Endothelial cell (in vitro differentiated cells): Measurements from ENCODE around the gene LRIG1. TPM values are rescaled to one million over a fixed set of nuclear protein-coding genes. Genes with fewer than 3 reads are reported as not detected.

ENCODE experiments used
- DNase-seq: peaks from one replicate; pipeline ENCODE4 v3.0.0; 2021; ENCODE audit warnings: low spot score
- H3K27ac Mint-ChIP-seq: one replicate; pipeline ENCODE4 v1.8.0; 2021; ENCODE audit warnings: mixed read lengths, inconsistent platforms; ENCODE audit not compliant: unreplicated experiment
- H3K27me3 Mint-ChIP-seq: one replicate; pipeline ENCODE4 v1.8.0; 2021; ENCODE audit warnings: mild to moderate bottlenecking, moderate library complexity, mixed read lengths, inconsistent platforms; ENCODE audit not compliant: unreplicated experiment
- H3K36me3 Mint-ChIP-seq: one replicate; pipeline ENCODE4 v1.8.0; 2021; ENCODE audit warnings: mild to moderate bottlenecking, low read depth, mixed read lengths, inconsistent platforms; ENCODE audit not compliant: unreplicated experiment
- H3K4me1 Mint-ChIP-seq: one replicate; pipeline ENCODE4 v1.8.0; 2021; ENCODE audit warnings: mild to moderate bottlenecking, mixed read lengths, inconsistent platforms; ENCODE audit not compliant: unreplicated experiment
- H3K4me3 Mint-ChIP-seq: one replicate; pipeline ENCODE4 v1.8.0; 2021; ENCODE audit warnings: mild to moderate bottlenecking, mixed read lengths, inconsistent platforms; ENCODE audit not compliant: unreplicated experiment
- H3K9me3 Mint-ChIP-seq: one replicate; pipeline ENCODE4 v1.8.0; 2021; ENCODE audit warnings: mixed read lengths, inconsistent platforms; ENCODE audit not compliant: unreplicated experiment
- total RNA-seq: library from RNA; stranded (reverse); fragmentation: NEBNext Ultra II Directional; extraction: Animal tissue kit (Norgen Biotek cat#: 25700); gene quantifications from one replicate; pipeline ENCODE4 v1.2.1, GENCODE V29; 2021; ENCODE audit not compliant: unreplicated experiment
- TF ChIP-seq, protein P1 (sequence below): fragments of 200-600 bp; sonication (generic); IDR thresholded peaks from one replicate; pipeline ENCODE4 v1.5.0; 2021; ENCODE audit warnings: antibody characterized with exemption; ENCODE audit not compliant: unreplicated experiment

The LRIG1 gene
- total RNA-seq, 1 donor from 2014 or later: 25.1 TPM

- DNase-seq: no peak
- Mint-ChIP-seq H3K4me1 (peaks cover 50% of the 10 kb centered on the region), H3K36me3 (peaks cover 4% of the 10 kb centered on the region), H3K9me3 (no peaks in the 10 kb centered on the region), H3K4me3 (no peak overlapping the region), H3K27me3 (peaks cover 6% of the 10 kb centered on the region), H3K27ac (no peak overlapping the region)
- TF ChIP-seq, protein P1, sequence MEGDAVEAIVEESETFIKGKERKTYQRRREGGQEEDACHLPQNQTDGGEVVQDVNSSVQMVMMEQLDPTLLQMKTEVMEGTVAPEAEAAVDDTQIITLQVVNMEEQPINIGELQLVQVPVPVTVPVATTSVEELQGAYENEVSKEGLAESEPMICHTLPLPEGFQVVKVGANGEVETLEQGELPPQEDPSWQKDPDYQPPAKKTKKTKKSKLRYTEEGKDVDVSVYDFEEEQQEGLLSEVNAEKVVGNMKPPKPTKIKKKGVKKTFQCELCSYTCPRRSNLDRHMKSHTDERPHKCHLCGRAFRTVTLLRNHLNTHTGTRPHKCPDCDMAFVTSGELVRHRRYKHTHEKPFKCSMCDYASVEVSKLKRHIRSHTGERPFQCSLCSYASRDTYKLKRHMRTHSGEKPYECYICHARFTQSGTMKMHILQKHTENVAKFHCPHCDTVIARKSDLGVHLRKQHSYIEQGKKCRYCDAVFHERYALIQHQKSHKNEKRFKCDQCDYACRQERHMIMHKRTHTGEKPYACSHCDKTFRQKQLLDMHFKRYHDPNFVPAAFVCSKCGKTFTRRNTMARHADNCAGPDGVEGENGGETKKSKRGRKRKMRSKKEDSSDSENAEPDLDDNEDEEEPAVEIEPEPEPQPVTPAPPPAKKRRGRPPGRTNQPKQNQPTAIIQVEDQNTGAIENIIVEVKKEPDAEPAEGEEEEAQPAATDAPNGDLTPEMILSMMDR: no peak
Measured at GRCh38 chr3:66497288-66497984, 3.4 kb downstream of the LRIG1 start.

DNA sequence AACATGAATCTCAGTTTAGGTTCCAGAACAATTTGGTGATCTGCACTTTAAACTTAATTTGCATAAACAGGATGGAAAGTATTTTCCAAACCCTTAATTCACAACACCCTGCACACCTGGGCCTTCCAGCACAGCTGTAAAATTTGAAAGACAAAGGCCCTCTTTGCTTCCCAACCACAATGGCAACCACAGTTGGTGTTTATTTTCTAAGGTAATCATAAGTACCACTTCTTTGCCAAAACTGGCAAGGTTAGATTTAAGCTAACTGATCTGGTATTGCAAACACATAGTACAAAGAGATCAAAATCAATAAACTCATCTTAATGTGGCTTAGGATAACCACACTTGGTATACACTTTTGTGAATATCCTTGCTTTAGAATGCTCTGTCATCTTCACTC lies 4.1 kb downstream of the LRIG1 start:
- no peak for DNase-seq
- TF ChIP-seq, protein P1: no peak
- Mint-ChIP-seq H3K4me3 (no peak overlapping the region), H3K27me3 (peaks cover 6% of the 10 kb centered on the region), H3K36me3 (peaks cover 4% of the 10 kb centered on the region), H3K9me3 (no peaks in the 10 kb centered on the region), H3K27ac (no peak overlapping the region), H3K4me1 (peaks cover 57% of the 10 kb centered on the region)

DNA sequence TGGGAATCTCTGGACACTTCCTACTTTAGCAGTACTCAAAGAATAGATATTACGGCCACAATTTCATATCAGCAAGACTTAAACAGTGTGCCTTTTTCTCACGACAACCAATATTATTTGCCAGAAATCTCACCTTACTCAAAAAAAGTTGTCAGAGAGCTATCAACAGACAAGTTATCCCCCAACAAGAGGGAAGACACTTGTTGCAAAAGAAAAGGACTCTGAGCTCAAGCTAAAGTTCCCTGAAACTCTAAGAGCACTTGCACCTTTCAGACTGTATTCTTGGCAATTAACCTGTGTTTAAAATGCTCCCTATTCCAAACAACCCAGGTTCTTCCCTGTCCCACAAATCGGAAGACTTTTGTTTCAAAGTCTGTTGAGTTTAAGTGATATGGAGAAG lies 4.5 kb downstream of the LRIG1 start:
- DNase-seq: no peak
- TF ChIP-seq, protein P1: no peak
- no peak overlapping the region for H3K4me3 Mint-ChIP-seq
- no peak overlapping the region for H3K27ac Mint-ChIP-seq
- peaks cover under 1% of the 10 kb centered on the region for H3K36me3 Mint-ChIP-seq
- H3K9me3 Mint-ChIP-seq: no peaks in the 10 kb centered on the region
- H3K27me3 Mint-ChIP-seq: peaks cover 4% of the 10 kb centered on the region
- peaks cover 54% of the 10 kb centered on the region for H3K4me1 Mint-ChIP-seq

DNA sequence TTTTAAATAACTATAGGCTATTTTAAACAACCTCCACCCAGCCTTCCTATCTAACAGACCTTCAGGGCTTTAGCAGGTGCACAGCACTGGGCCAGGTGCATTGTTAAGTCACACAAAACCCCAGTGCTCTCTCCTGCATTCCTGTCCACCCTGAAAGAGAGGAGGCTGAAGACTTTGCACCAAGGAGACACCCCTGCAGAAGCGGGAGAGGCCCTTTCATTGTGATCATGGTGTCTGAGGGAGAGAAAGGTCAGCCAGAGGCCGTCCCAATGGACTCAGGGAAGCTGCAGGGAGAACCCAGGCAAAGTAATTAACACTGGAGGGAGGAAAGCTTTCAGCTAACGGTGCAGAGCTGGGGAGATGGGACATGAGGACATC lies 5.2 kb downstream of the LRIG1 start:
- Mint-ChIP-seq H3K27ac (no peak overlapping the region), H3K27me3 (peaks cover 4% of the 10 kb centered on the region), H3K9me3 (no peaks in the 10 kb centered on the region), H3K4me1 (peaks cover 54% of the 10 kb centered on the region), H3K36me3 (no peaks in the 10 kb centered on the region), H3K4me3 (no peak overlapping the region)
- no peak for DNase-seq
- TF ChIP-seq, protein P1: no peak

DNA sequence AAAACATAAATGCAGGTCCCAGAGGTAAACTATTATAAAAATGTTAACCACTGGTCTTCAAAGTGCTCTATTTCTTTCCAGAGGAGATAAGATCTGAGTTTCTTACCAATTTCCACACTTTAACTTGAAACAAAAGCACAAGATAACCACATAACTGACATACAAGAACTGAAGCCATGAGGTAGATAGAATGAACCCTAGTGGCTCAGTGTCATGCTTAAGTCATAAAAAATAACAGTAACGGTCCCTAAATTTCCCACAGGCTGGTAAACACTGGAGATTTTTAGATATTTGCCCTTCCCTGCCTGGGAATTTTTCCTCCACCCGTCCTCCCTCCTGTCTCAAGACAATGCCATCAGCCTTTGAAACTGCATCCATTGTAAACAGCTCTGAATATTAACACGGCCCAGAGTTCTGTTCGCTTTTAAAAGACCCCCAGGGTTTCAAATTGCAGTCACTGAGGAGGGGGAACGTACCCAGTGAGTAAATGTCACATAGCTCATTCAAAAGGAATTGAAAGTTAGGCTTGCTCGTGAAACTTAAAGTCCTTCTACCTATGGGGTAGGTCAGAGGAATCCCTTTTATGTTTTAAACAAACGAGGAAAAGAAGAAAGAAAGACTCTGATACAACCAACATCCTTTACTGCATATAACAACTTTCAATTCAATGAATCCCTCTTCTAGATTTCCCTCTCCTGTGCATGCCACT lies 5.7 kb downstream of the LRIG1 start:
- H3K9me3 Mint-ChIP-seq: no peaks in the 10 kb centered on the region
- peaks cover 59% of the 10 kb centered on the region for H3K4me1 Mint-ChIP-seq
- peaks cover 4% of the 10 kb centered on the region for H3K27me3 Mint-ChIP-seq
- peak overlapping the region; percentile 6 for H3K4me3 Mint-ChIP-seq
- TF ChIP-seq, protein P1: no peak
- H3K27ac Mint-ChIP-seq: no peak overlapping the region
- no peak for DNase-seq
- no peaks in the 10 kb centered on the region for H3K36me3 Mint-ChIP-seq
